Lower leg skin (tissue), 3 donors: ENCODE measurements around the gene MAST4.

Experiments used
- POLR2A ChIP-seq, 2 donors: fragments of 450-650 bp; IDR thresholded peaks; one replicate each; pipeline ENCODE4 v1.6.1; 2016 to 2017; ENCODE audit warnings: antibody characterized with exemption in 2 of 2, mild to moderate bottlenecking in 1 of 2, moderate library complexity in 1 of 2
- TF ChIP-seq, protein P1 (sequence below), 3 donors: fragments of 450-650 bp; IDR thresholded peaks; one replicate each; pipeline ENCODE4 v1.5.1; 2016; ENCODE audit warnings: antibody characterized with exemption in 3 of 3, mild to moderate bottlenecking in 3 of 3, moderate library complexity in 2 of 3

DNA sequence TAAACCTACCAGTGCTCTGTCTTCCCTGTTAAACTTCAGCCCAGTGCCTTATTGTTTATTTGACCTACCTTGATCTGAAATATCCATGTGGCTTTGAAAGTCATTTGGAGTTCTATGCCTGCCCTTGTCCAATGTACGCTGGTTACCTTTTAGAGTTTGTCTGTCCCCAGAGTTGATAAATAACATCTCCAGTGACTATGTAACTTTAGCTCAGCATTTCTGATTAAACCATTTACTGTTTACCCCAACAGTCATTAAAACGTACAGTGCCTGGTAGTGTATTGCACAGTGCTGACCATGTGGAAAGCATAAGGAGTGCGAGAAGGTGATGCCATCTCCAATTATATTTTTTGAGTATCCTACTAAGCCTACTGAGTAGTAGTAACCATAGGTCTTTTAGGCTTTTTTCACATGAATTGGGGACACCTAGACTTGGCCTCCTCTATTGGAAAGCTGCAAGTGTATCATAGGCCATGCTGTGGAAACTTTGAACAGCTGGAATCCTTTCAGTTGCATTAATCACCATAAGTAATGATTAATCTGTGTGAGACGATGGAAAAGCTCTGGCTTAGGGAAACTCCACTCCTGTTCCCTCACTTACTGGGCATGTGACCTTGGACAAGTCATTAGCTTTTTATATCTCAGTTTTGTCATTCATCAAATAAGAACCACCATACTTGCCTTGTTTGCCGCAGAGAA is 93.5 kb downstream of the MAST4 start:
- TF ChIP-seq, protein P1, sequence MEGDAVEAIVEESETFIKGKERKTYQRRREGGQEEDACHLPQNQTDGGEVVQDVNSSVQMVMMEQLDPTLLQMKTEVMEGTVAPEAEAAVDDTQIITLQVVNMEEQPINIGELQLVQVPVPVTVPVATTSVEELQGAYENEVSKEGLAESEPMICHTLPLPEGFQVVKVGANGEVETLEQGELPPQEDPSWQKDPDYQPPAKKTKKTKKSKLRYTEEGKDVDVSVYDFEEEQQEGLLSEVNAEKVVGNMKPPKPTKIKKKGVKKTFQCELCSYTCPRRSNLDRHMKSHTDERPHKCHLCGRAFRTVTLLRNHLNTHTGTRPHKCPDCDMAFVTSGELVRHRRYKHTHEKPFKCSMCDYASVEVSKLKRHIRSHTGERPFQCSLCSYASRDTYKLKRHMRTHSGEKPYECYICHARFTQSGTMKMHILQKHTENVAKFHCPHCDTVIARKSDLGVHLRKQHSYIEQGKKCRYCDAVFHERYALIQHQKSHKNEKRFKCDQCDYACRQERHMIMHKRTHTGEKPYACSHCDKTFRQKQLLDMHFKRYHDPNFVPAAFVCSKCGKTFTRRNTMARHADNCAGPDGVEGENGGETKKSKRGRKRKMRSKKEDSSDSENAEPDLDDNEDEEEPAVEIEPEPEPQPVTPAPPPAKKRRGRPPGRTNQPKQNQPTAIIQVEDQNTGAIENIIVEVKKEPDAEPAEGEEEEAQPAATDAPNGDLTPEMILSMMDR (IDR thresholded peaks at IDR 0.05) = no peak
- no peak for TF ChIP-seq POLR2A (IDR thresholded peaks at IDR 0.05)
